GM12873 (cell line): Measurements from ENCODE around the gene CATSPERZ.

Experiments
- CTCF ChIP-seq: IDR thresholded peaks from 2 replicates; pipeline ENCODE4 v1.5.1; 2012; ENCODE audit warnings: low read depth, mild to moderate bottlenecking, moderate library complexity, low read length, control low read depth; ENCODE audit not compliant: insufficient read depth; ENCODE audit errors: missing control alignments

CATSPERZ gene

GRCh38 chr11:64284962-64285884, 14.9 kb upstream of the CATSPERZ start, which contains the start of gene GPR137:
Gene GPR137, plus strand, starts transcription at chr11:64285848. Its CDS starts 677 bp downstream, at chr11:64286525.
- no peak for TF ChIP-seq CTCF

DNA sequence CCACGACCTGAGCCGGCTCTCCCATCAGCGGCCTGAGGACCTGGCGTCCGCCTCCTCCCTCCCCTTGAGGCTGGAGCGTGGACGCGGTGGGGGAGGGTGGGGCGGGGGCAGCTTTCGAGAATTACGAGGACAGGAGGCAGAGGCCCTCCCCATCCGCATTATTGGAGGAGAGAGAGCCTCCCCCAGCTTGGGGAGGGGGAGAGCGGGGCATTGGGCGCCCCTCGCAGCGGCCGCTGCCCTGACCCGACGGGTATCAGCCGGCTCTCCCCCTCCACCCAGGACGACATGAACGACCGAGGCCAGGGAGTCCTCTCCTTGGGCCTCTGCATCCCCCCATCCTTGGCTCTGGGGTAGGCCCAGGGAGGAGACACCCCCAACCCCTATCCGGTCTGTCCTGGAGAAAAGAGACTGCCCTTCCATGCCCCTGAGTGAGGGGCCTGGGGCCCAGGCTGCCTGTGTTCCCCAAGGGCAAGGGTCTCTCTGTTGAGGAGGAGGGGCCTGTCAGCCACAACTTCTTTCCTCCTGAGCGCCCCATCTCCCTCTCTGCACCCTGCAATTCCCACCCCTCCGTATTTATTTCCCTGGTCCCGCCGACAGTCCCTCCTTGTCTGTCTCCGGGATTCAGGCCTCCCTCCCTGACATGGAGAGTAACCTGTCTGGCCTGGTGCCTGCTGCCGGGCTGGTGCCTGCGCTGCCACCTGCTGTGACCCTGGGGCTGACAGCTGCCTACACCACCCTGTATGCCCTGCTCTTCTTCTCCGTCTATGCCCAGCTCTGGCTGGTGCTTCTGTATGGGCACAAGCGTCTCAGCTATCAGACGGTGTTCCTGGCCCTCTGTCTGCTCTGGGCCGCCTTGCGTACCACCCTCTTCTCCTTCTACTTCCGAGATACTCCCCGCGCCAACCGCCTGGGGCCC, 14.0 kb upstream of the CATSPERZ start:
- TF ChIP-seq CTCF, result peak; percentile 43

- TF ChIP-seq CTCF, result no peak
Measured at GRCh38 chr11:64286801-64287159, 13.4 kb upstream of the CATSPERZ start.

DNA sequence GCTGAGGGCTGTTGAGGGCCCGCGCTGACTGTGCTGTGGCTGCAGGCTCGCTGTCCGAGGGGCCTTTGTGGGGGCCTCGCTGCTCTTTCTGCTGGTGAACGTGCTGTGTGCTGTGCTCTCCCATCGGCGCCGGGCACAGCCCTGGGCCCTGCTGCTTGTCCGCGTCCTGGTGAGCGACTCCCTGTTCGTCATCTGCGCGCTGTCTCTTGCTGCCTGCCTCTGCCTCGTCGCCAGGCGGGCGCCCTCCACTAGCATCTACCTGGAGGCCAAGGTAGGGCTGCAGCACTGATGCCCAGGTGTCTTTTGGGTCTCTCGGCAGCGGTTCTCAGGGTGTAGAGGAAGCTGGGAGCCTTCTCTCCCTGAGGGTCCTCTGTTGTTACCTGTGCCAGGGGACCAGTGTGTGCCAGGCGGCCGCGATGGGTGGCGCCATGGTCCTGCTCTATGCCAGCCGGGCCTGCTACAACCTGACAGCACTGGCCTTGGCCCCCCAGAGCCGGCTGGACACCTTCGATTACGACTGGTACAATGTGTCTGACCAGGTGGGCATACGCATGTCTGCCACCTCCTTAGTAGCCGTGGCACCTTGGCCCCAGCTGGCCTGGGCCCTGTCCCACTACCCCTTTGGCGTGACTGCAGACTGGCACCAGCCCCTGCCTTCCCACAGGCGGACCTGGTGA, 12.3 kb upstream of the CATSPERZ start:
- no peak for TF ChIP-seq CTCF

DNA sequence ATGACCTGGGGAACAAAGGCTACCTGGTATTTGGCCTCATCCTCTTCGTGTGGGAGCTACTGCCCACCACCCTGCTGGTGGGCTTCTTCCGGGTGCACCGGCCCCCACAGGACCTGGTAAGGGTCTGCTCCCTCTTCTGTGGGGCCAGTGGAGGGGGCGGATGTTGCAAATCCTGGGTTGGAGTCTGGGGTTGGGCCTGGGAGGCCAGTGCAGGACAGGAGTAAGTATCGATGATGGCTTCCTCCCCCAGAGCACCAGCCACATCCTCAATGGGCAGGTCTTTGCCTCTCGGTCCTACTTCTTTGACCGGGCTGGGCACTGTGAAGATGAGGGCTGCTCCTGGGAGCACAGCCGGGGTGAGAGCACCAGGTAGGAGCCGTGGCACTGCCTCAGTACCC, 11.8 kb upstream of the CATSPERZ start:
- TF ChIP-seq CTCF, result no peak

DNA sequence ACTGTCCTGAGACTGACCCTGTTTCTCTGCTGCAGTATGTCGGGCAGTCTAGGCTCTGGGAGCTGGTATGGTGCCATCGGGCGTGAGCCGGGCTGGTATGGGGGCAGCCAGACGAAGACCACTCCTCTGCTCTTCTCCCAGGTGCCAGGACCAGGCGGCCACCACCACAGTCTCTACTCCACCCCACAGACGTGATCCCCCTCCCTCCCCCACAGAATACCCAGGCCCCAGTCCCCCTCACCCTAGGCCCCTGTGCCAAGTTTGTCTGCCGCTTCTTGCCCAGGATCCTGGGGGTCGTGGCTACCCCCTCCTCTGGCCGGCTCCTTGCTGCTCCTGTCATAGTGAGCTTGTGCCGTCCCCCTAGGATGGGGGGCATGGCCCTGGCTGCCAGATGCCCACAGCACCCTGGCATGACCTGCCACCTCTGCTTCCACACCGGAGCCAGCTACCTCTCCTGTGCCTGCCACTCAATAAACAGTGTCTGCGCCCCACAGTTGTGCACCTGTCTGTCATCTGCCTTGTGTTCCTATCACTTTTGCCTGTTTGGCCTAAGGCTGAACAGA, 11.1 kb upstream of the CATSPERZ start:
- no peak for TF ChIP-seq CTCF
